GM21619 (cell line): ENCODE results near the gene SLC26A4.

Experiments used
- ATAC-seq: cut with Tn5 transposase; IDR thresholded peaks from one replicate; pipeline ENCODE4 v1.9.1; 2021; ENCODE audit not compliant: unreplicated experiment

SLC26A4 gene

GRCh38 chr7:107743567-107744344 lies 83.1 kb downstream of the SLC26A4 start, which contains the start of gene CBLL1:
Gene CBLL1, plus strand, starts transcription at chr7:107744142. Its CDS starts 22 bp downstream, at chr7:107744164.
- ATAC-seq, result peak; percentile 89

- peak; percentile 38 for ATAC-seq
These were observed 83.7 kb downstream of the SLC26A4 start for GRCh38 chr7:107744345-107744750.

GRCh38 chr7:107746006-107746405 lies 85.4 kb downstream of the SLC26A4 start:
- ATAC-seq, result no peak

GRCh38 chr7:107751113-107751512 lies 90.5 kb downstream of the SLC26A4 start:
- no peak for ATAC-seq

GRCh38 chr7:107754642-107755041 lies 94.0 kb downstream of the SLC26A4 start:
- no peak for ATAC-seq

- no peak for ATAC-seq
These were observed 98.0 kb downstream of the SLC26A4 start for GRCh38 chr7:107758667-107759066.

GRCh38 chr7:107767391-107767790 lies 106.8 kb downstream of the SLC26A4 start:
- ATAC-seq, result no peak
